ENCODE results near the gene LYPD1. TPM values are rescaled to one million over a fixed set of nuclear protein-coding genes. Genes with fewer than 3 reads are reported as not detected.

The LYPD1 gene
- total and polyA plus RNA-seq, 4 donors: 0.17 to 0.65 (median 0.46) TPM

DNA sequence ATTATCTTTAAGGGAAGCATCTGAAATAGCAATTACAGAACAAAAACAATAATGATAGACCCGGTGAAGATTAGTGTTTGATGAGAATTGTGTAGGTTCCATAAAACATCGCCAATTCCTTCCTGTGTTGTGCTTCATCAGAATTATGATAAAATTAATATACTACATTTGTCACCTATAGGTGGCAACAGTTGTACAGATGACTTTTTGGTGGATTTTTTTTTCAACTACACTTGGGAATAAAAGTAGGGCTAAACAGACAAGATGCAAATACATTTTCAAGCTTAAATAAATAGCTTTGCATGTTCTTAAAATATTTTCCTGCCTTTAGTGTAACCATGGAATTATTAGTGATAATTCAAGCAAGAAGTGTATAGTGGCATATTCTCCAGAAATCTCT lies 7.0 kb upstream of the LYPD1 start:
- 75% methylated on average over 2 of the region's 2 CpGs for WGBS
- no peaks in the 10 kb centered on the region for H3K36me3 ChIP-seq (ENCODE audit: control insufficient read depth in 4 of 4, insufficient read depth in 3 of 4, low read depth in 1 of 4, low read length in 3 of 4)
- no peaks in the 10 kb centered on the region for H3K9me3 ChIP-seq (ENCODE audit: control insufficient read depth in 4 of 4, low read length in 3 of 4)
- no peaks in the 10 kb centered on the region for H3K4me1 ChIP-seq (ENCODE audit: control insufficient read depth in 4 of 4, insufficient read depth in 4 of 4, low read length in 3 of 4)
- H3K27me3 ChIP-seq (ENCODE audit: control insufficient read depth in 4 of 4, insufficient read depth in 4 of 4, low read length in 3 of 4): no peaks in the 10 kb centered on the region
- no peak overlapping the region for H3K4me3 ChIP-seq (ENCODE audit: low read depth in 1 of 3, low read length in 3 of 3)
- no peak overlapping the region for H3K27ac ChIP-seq (ENCODE audit: low read depth in 1 of 2, low read length in 2 of 2)
- no peak overlapping the region for H3K9ac ChIP-seq (ENCODE audit: low read depth in 1 of 2, low read length in 2 of 2)
- DNase-seq (ENCODE audit: low spot score): no peak
- no peak for TF ChIP-seq EGR1 (IDR thresholded peaks at IDR 0.05; ENCODE audit: low read depth in 2 of 2)
- peak; percentile 35 to 41 for TF ChIP-seq RAD21 (IDR thresholded peaks at IDR 0.05)

- TF ChIP-seq NR2F2 (IDR thresholded peaks at IDR 0.05): no peak
- no peak for TF ChIP-seq MAX (IDR thresholded peaks at IDR 0.05)
- TF ChIP-seq YY1 (IDR thresholded peaks at IDR 0.05): no peak
- no peak for TF ChIP-seq CTCF (IDR thresholded peaks at IDR 0.05; ENCODE audit: low read depth, low read length, missing input control)
- no peak for TF ChIP-seq RAD21 (IDR thresholded peaks at IDR 0.05)
- TF ChIP-seq GABPA (IDR thresholded peaks at IDR 0.05 in 1 of 2, conservative IDR thresholded peaks at IDR 0.05 in 1 of 2): no peak
- TF ChIP-seq FOXA2 (IDR thresholded peaks at IDR 0.05): no peak
- TF ChIP-seq HNF4G (IDR thresholded peaks at IDR 0.05): no peak
- no peak for TF ChIP-seq TAF1 (conservative IDR thresholded peaks at IDR 0.05)
- TF ChIP-seq SP1 (IDR thresholded peaks at IDR 0.05): no peak
- TF ChIP-seq, protein P1, sequence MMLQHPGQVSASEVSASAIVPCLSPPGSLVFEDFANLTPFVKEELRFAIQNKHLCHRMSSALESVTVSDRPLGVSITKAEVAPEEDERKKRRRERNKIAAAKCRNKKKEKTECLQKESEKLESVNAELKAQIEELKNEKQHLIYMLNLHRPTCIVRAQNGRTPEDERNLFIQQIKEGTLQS (IDR thresholded peaks at IDR 0.05): no peak
- no peak for TF ChIP-seq JUND (IDR thresholded peaks at IDR 0.05)
- no peak for TF ChIP-seq EGR1 (IDR thresholded peaks at IDR 0.05; ENCODE audit: low read depth in 2 of 2)
- TF ChIP-seq HNF4A (conservative IDR thresholded peaks at IDR 0.05): no peak
- TF ChIP-seq, protein P2, sequence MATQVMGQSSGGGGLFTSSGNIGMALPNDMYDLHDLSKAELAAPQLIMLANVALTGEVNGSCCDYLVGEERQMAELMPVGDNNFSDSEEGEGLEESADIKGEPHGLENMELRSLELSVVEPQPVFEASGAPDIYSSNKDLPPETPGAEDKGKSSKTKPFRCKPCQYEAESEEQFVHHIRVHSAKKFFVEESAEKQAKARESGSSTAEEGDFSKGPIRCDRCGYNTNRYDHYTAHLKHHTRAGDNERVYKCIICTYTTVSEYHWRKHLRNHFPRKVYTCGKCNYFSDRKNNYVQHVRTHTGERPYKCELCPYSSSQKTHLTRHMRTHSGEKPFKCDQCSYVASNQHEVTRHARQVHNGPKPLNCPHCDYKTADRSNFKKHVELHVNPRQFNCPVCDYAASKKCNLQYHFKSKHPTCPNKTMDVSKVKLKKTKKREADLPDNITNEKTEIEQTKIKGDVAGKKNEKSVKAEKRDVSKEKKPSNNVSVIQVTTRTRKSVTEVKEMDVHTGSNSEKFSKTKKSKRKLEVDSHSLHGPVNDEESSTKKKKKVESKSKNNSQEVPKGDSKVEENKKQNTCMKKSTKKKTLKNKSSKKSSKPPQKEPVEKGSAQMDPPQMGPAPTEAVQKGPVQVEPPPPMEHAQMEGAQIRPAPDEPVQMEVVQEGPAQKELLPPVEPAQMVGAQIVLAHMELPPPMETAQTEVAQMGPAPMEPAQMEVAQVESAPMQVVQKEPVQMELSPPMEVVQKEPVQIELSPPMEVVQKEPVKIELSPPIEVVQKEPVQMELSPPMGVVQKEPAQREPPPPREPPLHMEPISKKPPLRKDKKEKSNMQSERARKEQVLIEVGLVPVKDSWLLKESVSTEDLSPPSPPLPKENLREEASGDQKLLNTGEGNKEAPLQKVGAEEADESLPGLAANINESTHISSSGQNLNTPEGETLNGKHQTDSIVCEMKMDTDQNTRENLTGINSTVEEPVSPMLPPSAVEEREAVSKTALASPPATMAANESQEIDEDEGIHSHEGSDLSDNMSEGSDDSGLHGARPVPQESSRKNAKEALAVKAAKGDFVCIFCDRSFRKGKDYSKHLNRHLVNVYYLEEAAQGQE (IDR thresholded peaks at IDR 0.05): no peak
- no peak for TF ChIP-seq ZBTB33 (IDR thresholded peaks at IDR 0.05)
- no peak for TF ChIP-seq FOXA1 (IDR thresholded peaks at IDR 0.05)
- TF ChIP-seq RXRA (IDR thresholded peaks at IDR 0.05): no peak
- Histone ChIP-seq H3K9ac (ENCODE audit: low read depth in 1 of 2, low read length in 2 of 2) (no peak overlapping the region), H3K4me3 (ENCODE audit: low read depth in 1 of 3, low read length in 3 of 3) (peak overlapping the region in 2 of 3 donors; percentile 72 to 73), H3K9me3 (ENCODE audit: control insufficient read depth in 4 of 4, low read length in 3 of 4) (no peaks in the 10 kb centered on the region), H3K27me3 (ENCODE audit: control insufficient read depth in 4 of 4, insufficient read depth in 4 of 4, low read length in 3 of 4) (peaks cover 0 to 2% (median 0%) of the 10 kb centered on the region in 4 donors), H3K27ac (ENCODE audit: low read depth in 1 of 2, low read length in 2 of 2) (no peak overlapping the region), H3K4me1 (ENCODE audit: control insufficient read depth in 4 of 4, insufficient read depth in 4 of 4, low read length in 3 of 4) (peaks cover 13 to 31% (median 25%) of the 10 kb centered on the region in 4 donors), H3K36me3 (ENCODE audit: control insufficient read depth in 4 of 4, insufficient read depth in 3 of 4, low read depth in 1 of 4, low read length in 3 of 4) (no peaks in the 10 kb centered on the region)
- no peak for DNase-seq (ENCODE audit: low spot score)
- WGBS: 38% methylated on average over 23 of the region's 23 CpGs
Observed at GRCh38 chr2:132671151-132671835, 1.3 kb upstream of the LYPD1 start.

Data from liver (tissue), 9 donors.